ENCODE data around the gene PVR. TPM values are rescaled to one million over a fixed set of nuclear protein-coding genes. Genes with fewer than 3 reads are reported as not detected.

Gene PVR
- total and polyA plus RNA-seq, 7 donors, result 3.0 to 39.4 (median 11.5) TPM

GRCh38 chr19:44646049-44646416 lies 2.3 kb downstream of the PVR start:
- peaks cover 0 to 36% (median 8%) of the 10 kb centered on the region in 4 donors for H3K4me1 ChIP-seq
- no peaks in the 10 kb centered on the region for H3K9me3 ChIP-seq
- intact Hi-C loops (cut with DNase I), result no loop called here
- 92 to 95% methylated on average over 3 of the region's 3 CpGs for WGBS, 2 donors
- H3K27ac ChIP-seq, result no peak overlapping the region
- no peak overlapping the region for H3K4me3 ChIP-seq
- peaks cover 4 to 27% (median 13%) of the 10 kb centered on the region in 4 donors for H3K36me3 ChIP-seq
- no peak for DNase-seq
- no peak for TF ChIP-seq POLR2AphosphoS5 (IDR thresholded peaks at IDR 0.05)
- TF ChIP-seq POLR2A (IDR thresholded peaks at IDR 0.05), result no peak
- no peak for TF ChIP-seq EP300 (IDR thresholded peaks at IDR 0.05)
- no peak for TF ChIP-seq CTCF (IDR thresholded peaks at IDR 0.05)
- H3K27me3 ChIP-seq, result no peaks in the 10 kb centered on the region

- no peaks in the 10 kb centered on the region for H3K9me3 ChIP-seq
- TF ChIP-seq POLR2A (IDR thresholded peaks at IDR 0.05) (no peak), CTCF (IDR thresholded peaks at IDR 0.05) (no peak), POLR2AphosphoS5 (IDR thresholded peaks at IDR 0.05) (no peak), EP300 (IDR thresholded peaks at IDR 0.05) (no peak)
- no peak overlapping the region for H3K4me3 ChIP-seq
- 89 to 91% methylated on average over 31 of the region's 31 CpGs for WGBS, 2 donors
- peaks cover 4 to 38% (median 21%) of the 10 kb centered on the region in 4 donors for H3K36me3 ChIP-seq
- intact Hi-C loops (cut with DNase I), result no loop called here
- peaks cover 0 to 36% (median 8%) of the 10 kb centered on the region in 4 donors for H3K4me1 ChIP-seq
- no peaks in the 10 kb centered on the region for H3K27me3 ChIP-seq
- H3K27ac ChIP-seq, result peak overlapping the region in 1 of 4 donors; percentile 9
- DNase-seq, result no peak
Observed at GRCh38 chr19:44647144-44647543, 3.4 kb downstream of the PVR start.

- DNase-seq, result no peak
- WGBS, 2 donors, result 68 to 73% methylated on average over 3 of the region's 3 CpGs
- peaks cover 0 to 32% (median 6%) of the 10 kb centered on the region in 4 donors for H3K4me1 ChIP-seq
- peak overlapping the region in 2 of 4 donors; percentile 40 to 43 for H3K27ac ChIP-seq
- no peaks in the 10 kb centered on the region for H3K9me3 ChIP-seq
- TF ChIP-seq EP300 (IDR thresholded peaks at IDR 0.05) (no peak), POLR2AphosphoS5 (IDR thresholded peaks at IDR 0.05) (no peak), POLR2A (IDR thresholded peaks at IDR 0.05) (no peak), CTCF (IDR thresholded peaks at IDR 0.05) (no peak)
- no peaks in the 10 kb centered on the region for H3K27me3 ChIP-seq
- H3K36me3 ChIP-seq, result peaks cover 4 to 54% (median 25%) of the 10 kb centered on the region in 4 donors
- no peak overlapping the region for H3K4me3 ChIP-seq
- intact Hi-C loops (cut with DNase I), result no loop called here
Observed at GRCh38 chr19:44648631-44649251, 5.0 kb downstream of the PVR start.

GRCh38 chr19:44649578-44650145 lies 6.0 kb downstream of the PVR start:
- TF ChIP-seq EP300 (IDR thresholded peaks at IDR 0.05), result no peak
- TF ChIP-seq POLR2AphosphoS5 (IDR thresholded peaks at IDR 0.05), result no peak
- no peak for TF ChIP-seq POLR2A (IDR thresholded peaks at IDR 0.05)
- no peak for TF ChIP-seq CTCF (IDR thresholded peaks at IDR 0.05)

More at GRCh38 chr19:44649578-44650145, 6.0 kb downstream of the PVR start:
- Histone ChIP-seq H3K9me3 (no peaks in the 10 kb centered on the region), H3K27ac (no peak overlapping the region), H3K4me1 (peaks cover 0 to 26% (median 6%) of the 10 kb centered on the region in 4 donors), H3K27me3 (no peaks in the 10 kb centered on the region), H3K36me3 (peaks cover 4 to 63% (median 26%) of the 10 kb centered on the region in 4 donors), H3K4me3 (no peak overlapping the region)
- 87 to 93% methylated on average over 15 of the region's 15 CpGs for WGBS, 2 donors
- DNase-seq, result no peak
- intact Hi-C loops (cut with DNase I), result no loop called here

Measured in sigmoid colon (tissue), 7 donors.